WTC11 (cell line): ENCODE measurements around the gene TNXB. TPM values are rescaled to one million over a fixed set of nuclear protein-coding genes. Genes with fewer than 3 reads are reported as not detected.
A peak's percentile ranks its signal among the peaks of the same experiment; 100 is the strongest.

Experiments
- FOXK1 ChIP-seq: sonication (generic); formaldehyde crosslinking; IDR thresholded peaks from 2 replicates; pipeline ENCODE4 v1.8.0; 2022; ENCODE audit warnings: mild to moderate bottlenecking, moderate library complexity, missing genetic modification reagents
- FOXP1 ChIP-seq: sonication (generic); formaldehyde crosslinking; IDR thresholded peaks from 2 replicates; pipeline ENCODE4 v1.8.0; 2022; ENCODE audit warnings: missing genetic modification reagents, mild to moderate bottlenecking, moderate library complexity, borderline replicate concordance
- GABPB1 ChIP-seq: sonication (generic); formaldehyde crosslinking; IDR thresholded peaks from 2 replicates; pipeline ENCODE4 v1.8.1; 2023; ENCODE audit warnings: mild to moderate bottlenecking, missing genetic modification reagents
- GRHL2 ChIP-seq: fragments of 250-450 bp; sonication (Bioruptor Pico); IDR thresholded peaks from 2 replicates; pipeline ENCODE4 v1.8.0; 2022; ENCODE audit warnings: mild to moderate bottlenecking, moderate library complexity; ENCODE audit not compliant: insufficient replicate concordance, severe bottlenecking
- MYBL2 ChIP-seq: sonication (generic); formaldehyde crosslinking; IDR thresholded peaks from 2 replicates; pipeline ENCODE4 v1.8.1; 2023; ENCODE audit warnings: mild to moderate bottlenecking, moderate library complexity, missing genetic modification reagents
- NFATC4 ChIP-seq: fragments of 250-450 bp; sonication (Bioruptor Pico); IDR thresholded peaks from 2 replicates; pipeline ENCODE4 v1.9.0; 2021; ENCODE audit warnings: mild to moderate bottlenecking
- NR3C1 ChIP-seq: sonication (generic); formaldehyde crosslinking; conservative IDR thresholded peaks from 2 replicates; pipeline ENCODE4 v1.8.1; 2023; ENCODE audit warnings: low read depth, mild to moderate bottlenecking, missing genetic modification reagents
- PRRX2 ChIP-seq: fragments of 250-450 bp; sonication (Bioruptor Pico); IDR thresholded peaks from 2 replicates; pipeline ENCODE4 v1.8.0; 2021; ENCODE audit warnings: mild to moderate bottlenecking
- RELA ChIP-seq: sonication (generic); formaldehyde crosslinking; IDR thresholded peaks from 2 replicates; pipeline ENCODE4 v1.8.1; 2022; ENCODE audit warnings: missing genetic modification reagents, mild to moderate bottlenecking, borderline replicate concordance
- RORB ChIP-seq: fragments of 250-450 bp; sonication (Bioruptor Pico); IDR thresholded peaks from 2 replicates; pipeline ENCODE4 v1.9.0; 2021; ENCODE audit warnings: mild to moderate bottlenecking
- SMAD3 ChIP-seq: sonication (generic); formaldehyde crosslinking; IDR thresholded peaks from 2 replicates; pipeline ENCODE4 v1.8.0; 2022; ENCODE audit warnings: missing genetic modification reagents, mild to moderate bottlenecking, borderline replicate concordance
- SMAD4 ChIP-seq: sonication (generic); formaldehyde crosslinking; IDR thresholded peaks from 2 replicates; pipeline ENCODE4 v1.8.0; 2022; ENCODE audit warnings: mild to moderate bottlenecking, missing genetic modification reagents
- ZNF219 ChIP-seq: sonication (generic); formaldehyde crosslinking; IDR thresholded peaks from 2 replicates; pipeline ENCODE4 v1.8.0; 2023; ENCODE audit warnings: missing genetic modification reagents, mild to moderate bottlenecking, borderline replicate concordance
- total RNA-seq: library from RNA; stranded (reverse); gene quantifications from 3 replicates; pipeline ENCODE4 v1.2.3, GENCODE V29; 2021
- TF ChIP-seq, protein P1 (sequence below): sonication (generic); formaldehyde crosslinking; IDR thresholded peaks from 2 replicates; pipeline ENCODE4 v1.8.1; 2022; ENCODE audit warnings: missing genetic modification reagents, borderline replicate concordance
- TF ChIP-seq, protein P2 (sequence below): fragments of 250-450 bp; sonication (Bioruptor Pico); IDR thresholded peaks from 2 replicates; pipeline ENCODE4 v1.9.0; 2021; ENCODE audit warnings: mild to moderate bottlenecking
- TF ChIP-seq, protein P3 (sequence below): sonication (generic); formaldehyde crosslinking; IDR thresholded peaks from 2 replicates; pipeline ENCODE4 v1.8.0; 2022; ENCODE audit warnings: mild to moderate bottlenecking, missing genetic modification reagents
- TF ChIP-seq, protein P4 (sequence below): sonication (generic); formaldehyde crosslinking; IDR thresholded peaks from 2 replicates; pipeline ENCODE4 v1.8.0; 2023; ENCODE audit warnings: missing genetic modification reagents, mild to moderate bottlenecking, borderline replicate concordance
- TF ChIP-seq, protein P5 (sequence below): sonication (generic); formaldehyde crosslinking; IDR thresholded peaks from 2 replicates; pipeline ENCODE4 v1.8.1; 2023; ENCODE audit warnings: mild to moderate bottlenecking, missing genetic modification reagents
- TF ChIP-seq, protein P6 (sequence below): sonication (generic); formaldehyde crosslinking; IDR thresholded peaks from 2 replicates; pipeline ENCODE4 v1.8.0; 2022; ENCODE audit warnings: mild to moderate bottlenecking, missing genetic modification reagents
- TF ChIP-seq, protein P7 (sequence below): sonication (generic); formaldehyde crosslinking; IDR thresholded peaks from 2 replicates; pipeline ENCODE4 v1.8.1; 2023; ENCODE audit warnings: mild to moderate bottlenecking, missing genetic modification reagents, borderline replicate concordance

TNXB gene
- total RNA-seq, 1 experiment from 2014 or later: 6.4 TPM

DNA sequence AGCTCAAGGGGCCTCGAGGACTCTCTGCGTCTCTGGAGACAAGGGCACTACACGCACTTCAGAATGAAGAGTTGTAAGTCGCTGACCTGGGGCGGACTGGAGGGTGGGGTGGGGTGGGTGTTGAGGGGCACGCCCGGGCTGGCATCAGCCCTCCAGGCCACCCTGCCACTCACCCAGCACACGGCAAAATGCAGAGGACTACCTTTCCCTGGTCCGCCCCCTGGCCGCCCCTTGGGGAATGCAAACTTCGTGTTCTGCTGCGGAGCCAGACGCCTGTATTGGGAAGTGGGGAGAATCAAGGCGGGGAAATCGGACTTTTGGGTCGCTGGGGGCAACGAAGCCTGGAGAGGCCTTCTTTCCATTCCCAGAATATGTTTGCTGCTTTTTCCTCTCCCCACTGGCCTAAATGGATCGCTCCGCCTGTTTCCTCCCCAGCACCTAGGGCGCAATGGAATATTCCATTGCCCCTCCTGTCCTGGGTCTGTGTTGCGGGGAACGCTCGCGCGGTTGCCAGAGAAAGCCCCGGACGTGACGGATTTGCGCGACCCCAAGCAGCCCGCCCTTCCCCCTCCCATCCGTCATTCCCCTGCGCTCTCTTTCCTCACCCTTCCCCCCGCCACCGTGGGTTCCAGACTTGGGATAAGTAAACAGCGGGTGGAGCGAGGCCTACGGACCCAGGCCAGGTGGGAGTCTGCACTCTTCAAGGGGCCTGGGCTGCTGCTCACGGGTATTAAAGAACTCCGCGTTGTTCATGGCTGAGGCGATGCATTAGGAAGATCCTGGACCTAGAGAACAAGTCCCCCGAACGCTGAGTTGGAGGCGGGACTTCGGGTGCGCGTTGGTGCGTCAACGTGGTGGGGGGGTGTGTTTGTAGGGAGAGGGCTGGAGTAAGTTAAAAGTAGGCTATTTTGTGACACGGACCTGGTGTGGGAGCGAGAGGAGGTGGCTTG is 44.7 kb upstream of the TNXB start, which contains the start of gene PPT2 (continued):
- TF ChIP-seq, protein P1, sequence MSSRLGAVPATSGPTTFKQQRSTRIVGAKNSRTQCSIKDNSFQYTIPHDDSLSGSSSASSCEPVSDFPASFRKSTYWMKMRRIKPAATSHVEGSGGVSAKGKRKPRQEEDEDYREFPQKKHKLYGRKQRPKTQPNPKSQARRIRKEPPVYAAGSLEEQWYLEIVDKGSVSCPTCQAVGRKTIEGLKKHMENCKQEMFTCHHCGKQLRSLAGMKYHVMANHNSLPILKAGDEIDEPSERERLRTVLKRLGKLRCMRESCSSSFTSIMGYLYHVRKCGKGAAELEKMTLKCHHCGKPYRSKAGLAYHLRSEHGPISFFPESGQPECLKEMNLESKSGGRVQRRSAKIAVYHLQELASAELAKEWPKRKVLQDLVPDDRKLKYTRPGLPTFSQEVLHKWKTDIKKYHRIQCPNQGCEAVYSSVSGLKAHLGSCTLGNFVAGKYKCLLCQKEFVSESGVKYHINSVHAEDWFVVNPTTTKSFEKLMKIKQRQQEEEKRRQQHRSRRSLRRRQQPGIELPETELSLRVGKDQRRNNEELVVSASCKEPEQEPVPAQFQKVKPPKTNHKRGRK (CRISPR knock-in tag): no peak
- TF ChIP-seq, protein P2, sequence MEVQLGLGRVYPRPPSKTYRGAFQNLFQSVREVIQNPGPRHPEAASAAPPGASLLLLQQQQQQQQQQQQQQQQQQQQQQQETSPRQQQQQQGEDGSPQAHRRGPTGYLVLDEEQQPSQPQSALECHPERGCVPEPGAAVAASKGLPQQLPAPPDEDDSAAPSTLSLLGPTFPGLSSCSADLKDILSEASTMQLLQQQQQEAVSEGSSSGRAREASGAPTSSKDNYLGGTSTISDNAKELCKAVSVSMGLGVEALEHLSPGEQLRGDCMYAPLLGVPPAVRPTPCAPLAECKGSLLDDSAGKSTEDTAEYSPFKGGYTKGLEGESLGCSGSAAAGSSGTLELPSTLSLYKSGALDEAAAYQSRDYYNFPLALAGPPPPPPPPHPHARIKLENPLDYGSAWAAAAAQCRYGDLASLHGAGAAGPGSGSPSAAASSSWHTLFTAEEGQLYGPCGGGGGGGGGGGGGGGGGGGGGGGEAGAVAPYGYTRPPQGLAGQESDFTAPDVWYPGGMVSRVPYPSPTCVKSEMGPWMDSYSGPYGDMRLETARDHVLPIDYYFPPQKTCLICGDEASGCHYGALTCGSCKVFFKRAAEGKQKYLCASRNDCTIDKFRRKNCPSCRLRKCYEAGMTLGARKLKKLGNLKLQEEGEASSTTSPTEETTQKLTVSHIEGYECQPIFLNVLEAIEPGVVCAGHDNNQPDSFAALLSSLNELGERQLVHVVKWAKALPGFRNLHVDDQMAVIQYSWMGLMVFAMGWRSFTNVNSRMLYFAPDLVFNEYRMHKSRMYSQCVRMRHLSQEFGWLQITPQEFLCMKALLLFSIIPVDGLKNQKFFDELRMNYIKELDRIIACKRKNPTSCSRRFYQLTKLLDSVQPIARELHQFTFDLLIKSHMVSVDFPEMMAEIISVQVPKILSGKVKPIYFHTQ: no peak
- TF ChIP-seq, protein P3, sequence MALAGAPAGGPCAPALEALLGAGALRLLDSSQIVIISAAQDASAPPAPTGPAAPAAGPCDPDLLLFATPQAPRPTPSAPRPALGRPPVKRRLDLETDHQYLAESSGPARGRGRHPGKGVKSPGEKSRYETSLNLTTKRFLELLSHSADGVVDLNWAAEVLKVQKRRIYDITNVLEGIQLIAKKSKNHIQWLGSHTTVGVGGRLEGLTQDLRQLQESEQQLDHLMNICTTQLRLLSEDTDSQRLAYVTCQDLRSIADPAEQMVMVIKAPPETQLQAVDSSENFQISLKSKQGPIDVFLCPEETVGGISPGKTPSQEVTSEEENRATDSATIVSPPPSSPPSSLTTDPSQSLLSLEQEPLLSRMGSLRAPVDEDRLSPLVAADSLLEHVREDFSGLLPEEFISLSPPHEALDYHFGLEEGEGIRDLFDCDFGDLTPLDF (CRISPR knock-in tag): no peak
- no peak for TF ChIP-seq GRHL2
- no peak for TF ChIP-seq PRRX2 (CRISPR knock-in tag)
- TF ChIP-seq, protein P4, sequence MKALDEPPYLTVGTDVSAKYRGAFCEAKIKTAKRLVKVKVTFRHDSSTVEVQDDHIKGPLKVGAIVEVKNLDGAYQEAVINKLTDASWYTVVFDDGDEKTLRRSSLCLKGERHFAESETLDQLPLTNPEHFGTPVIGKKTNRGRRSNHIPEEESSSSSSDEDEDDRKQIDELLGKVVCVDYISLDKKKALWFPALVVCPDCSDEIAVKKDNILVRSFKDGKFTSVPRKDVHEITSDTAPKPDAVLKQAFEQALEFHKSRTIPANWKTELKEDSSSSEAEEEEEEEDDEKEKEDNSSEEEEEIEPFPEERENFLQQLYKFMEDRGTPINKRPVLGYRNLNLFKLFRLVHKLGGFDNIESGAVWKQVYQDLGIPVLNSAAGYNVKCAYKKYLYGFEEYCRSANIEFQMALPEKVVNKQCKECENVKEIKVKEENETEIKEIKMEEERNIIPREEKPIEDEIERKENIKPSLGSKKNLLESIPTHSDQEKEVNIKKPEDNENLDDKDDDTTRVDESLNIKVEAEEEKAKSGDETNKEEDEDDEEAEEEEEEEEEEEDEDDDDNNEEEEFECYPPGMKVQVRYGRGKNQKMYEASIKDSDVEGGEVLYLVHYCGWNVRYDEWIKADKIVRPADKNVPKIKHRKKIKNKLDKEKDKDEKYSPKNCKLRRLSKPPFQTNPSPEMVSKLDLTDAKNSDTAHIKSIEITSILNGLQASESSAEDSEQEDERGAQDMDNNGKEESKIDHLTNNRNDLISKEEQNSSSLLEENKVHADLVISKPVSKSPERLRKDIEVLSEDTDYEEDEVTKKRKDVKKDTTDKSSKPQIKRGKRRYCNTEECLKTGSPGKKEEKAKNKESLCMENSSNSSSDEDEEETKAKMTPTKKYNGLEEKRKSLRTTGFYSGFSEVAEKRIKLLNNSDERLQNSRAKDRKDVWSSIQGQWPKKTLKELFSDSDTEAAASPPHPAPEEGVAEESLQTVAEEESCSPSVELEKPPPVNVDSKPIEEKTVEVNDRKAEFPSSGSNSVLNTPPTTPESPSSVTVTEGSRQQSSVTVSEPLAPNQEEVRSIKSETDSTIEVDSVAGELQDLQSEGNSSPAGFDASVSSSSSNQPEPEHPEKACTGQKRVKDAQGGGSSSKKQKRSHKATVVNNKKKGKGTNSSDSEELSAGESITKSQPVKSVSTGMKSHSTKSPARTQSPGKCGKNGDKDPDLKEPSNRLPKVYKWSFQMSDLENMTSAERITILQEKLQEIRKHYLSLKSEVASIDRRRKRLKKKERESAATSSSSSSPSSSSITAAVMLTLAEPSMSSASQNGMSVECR (CRISPR knock-in tag): no peak; the same call in 1 of the 2 replicates
- TF ChIP-seq RELA (CRISPR knock-in tag): no peak
- TF ChIP-seq NR3C1 (CRISPR knock-in tag): no peak
- no peak for TF ChIP-seq FOXP1 (CRISPR knock-in tag)
- TF ChIP-seq, protein P5, sequence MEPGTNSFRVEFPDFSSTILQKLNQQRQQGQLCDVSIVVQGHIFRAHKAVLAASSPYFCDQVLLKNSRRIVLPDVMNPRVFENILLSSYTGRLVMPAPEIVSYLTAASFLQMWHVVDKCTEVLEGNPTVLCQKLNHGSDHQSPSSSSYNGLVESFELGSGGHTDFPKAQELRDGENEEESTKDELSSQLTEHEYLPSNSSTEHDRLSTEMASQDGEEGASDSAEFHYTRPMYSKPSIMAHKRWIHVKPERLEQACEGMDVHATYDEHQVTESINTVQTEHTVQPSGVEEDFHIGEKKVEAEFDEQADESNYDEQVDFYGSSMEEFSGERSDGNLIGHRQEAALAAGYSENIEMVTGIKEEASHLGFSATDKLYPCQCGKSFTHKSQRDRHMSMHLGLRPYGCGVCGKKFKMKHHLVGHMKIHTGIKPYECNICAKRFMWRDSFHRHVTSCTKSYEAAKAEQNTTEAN (CRISPR knock-in tag): no peak
- TF ChIP-seq NFATC4 (CRISPR knock-in tag): no peak
- no peak for TF ChIP-seq ZNF219 (CRISPR knock-in tag)
- TF ChIP-seq, protein P6, sequence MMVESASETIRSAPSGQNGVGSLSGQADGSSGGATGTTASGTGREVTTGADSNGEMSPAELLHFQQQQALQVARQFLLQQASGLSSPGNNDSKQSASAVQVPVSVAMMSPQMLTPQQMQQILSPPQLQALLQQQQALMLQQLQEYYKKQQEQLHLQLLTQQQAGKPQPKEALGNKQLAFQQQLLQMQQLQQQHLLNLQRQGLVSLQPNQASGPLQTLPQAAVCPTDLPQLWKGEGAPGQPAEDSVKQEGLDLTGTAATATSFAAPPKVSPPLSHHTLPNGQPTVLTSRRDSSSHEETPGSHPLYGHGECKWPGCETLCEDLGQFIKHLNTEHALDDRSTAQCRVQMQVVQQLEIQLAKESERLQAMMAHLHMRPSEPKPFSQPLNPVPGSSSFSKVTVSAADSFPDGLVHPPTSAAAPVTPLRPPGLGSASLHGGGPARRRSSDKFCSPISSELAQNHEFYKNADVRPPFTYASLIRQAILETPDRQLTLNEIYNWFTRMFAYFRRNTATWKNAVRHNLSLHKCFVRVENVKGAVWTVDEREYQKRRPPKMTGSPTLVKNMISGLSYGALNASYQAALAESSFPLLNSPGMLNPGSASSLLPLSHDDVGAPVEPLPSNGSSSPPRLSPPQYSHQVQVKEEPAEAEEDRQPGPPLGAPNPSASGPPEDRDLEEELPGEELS: 0 out of 2 replicates have a peak, but pooled peaks have one; percentile 37
- no peak for TF ChIP-seq SMAD4 (CRISPR knock-in tag)
- no peak; the same call in 1 of the 2 replicates for TF ChIP-seq GABPB1 (CRISPR knock-in tag)
- TF ChIP-seq MYBL2 (CRISPR knock-in tag): 0 out of 2 replicates have a peak, but pooled peaks have one; percentile 10
- TF ChIP-seq SMAD3 (CRISPR knock-in tag): no peak
- TF ChIP-seq, protein P7, sequence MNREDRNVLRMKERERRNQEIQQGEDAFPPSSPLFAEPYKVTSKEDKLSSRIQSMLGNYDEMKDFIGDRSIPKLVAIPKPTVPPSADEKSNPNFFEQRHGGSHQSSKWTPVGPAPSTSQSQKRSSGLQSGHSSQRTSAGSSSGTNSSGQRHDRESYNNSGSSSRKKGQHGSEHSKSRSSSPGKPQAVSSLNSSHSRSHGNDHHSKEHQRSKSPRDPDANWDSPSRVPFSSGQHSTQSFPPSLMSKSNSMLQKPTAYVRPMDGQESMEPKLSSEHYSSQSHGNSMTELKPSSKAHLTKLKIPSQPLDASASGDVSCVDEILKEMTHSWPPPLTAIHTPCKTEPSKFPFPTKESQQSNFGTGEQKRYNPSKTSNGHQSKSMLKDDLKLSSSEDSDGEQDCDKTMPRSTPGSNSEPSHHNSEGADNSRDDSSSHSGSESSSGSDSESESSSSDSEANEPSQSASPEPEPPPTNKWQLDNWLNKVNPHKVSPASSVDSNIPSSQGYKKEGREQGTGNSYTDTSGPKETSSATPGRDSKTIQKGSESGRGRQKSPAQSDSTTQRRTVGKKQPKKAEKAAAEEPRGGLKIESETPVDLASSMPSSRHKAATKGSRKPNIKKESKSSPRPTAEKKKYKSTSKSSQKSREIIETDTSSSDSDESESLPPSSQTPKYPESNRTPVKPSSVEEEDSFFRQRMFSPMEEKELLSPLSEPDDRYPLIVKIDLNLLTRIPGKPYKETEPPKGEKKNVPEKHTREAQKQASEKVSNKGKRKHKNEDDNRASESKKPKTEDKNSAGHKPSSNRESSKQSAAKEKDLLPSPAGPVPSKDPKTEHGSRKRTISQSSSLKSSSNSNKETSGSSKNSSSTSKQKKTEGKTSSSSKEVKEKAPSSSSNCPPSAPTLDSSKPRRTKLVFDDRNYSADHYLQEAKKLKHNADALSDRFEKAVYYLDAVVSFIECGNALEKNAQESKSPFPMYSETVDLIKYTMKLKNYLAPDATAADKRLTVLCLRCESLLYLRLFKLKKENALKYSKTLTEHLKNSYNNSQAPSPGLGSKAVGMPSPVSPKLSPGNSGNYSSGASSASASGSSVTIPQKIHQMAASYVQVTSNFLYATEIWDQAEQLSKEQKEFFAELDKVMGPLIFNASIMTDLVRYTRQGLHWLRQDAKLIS (CRISPR knock-in tag): no peak
- no peak for TF ChIP-seq RORB (CRISPR knock-in tag)
- TF ChIP-seq FOXK1 (CRISPR knock-in tag): peak; percentile 67; the same call in 1 of the 2 replicates
